NCI-H1930 (cell line): ENCODE measurements around the gene MGST1.

ENCODE experiments used
- DNase-seq, 2 experiments: peaks; one replicate each; lab custom pipeline; 2025; lab: John Stamatoyannopoulos, UW

MGST1 gene, protein sequence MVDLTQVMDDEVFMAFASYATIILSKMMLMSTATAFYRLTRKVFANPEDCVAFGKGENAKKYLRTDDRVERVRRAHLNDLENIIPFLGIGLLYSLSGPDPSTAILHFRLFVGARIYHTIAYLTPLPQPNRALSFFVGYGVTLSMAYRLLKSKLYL

DNA sequence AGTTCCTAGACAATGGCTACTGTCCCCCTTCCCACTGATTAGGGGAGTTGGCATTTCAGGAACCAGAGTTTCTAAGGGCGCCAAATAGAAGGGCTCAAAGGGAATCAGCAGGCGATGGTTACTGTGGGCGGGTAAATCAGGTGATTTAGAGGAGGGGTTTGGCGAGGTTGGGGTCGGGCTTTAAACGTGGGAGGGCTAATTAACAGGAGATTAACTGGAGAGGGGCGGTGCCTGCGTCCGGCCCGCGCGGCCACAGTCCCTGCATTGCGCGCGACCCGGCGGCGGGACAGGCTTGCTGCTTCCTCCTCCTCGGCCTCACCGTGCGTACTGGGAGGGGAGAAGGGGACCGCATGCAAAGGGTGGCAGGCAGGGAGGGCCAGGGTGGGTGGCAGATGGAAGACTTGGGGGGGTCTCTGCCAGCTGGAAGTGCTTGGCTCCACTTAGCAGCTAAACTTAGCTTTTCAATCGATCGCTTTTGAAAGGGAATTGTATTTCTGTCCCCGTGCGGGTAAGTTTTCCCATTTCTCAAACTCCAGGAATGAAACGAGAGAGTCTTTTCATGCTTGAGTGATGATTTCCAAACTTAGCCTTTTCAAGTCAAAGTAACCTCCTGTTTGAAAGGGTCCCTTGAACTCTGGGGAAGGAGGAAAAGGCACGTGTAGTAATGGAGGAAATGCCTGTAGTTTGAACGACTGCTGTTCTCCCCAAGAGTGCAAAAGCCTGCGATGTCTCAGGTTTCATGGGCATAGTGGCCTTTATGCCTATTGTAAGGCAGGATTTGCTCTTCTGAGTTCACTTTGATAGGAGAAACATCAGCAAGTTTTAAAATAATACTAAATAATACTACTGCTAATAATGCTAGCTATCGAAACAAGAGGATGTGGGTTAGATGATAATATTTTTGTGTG is at the start of gene MGST1:
TSS of gene MGST1 (plus strand) at position 255 of the 908 bp plus-strand sequence. CDS start 6,608 bp downstream, outside the sequence.
- no peak for DNase-seq

DNA sequence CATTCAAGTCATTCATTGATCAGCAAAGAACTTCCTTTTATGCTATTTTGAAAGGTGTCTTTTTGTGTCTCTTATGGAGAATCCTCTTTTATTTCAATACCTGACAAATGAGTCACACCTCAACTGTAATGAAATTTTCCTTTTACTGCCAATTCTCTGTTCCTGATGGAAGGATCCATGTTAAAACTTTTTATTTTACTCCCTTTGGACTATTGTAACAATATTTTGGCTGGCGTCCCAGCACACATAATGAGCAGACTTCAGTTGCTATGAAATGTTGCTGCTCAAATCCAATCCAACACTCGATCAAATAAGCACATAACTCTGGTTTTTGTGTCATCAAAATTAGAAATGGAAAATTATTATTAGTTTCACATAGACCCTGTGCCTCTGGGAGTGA is 48.0 kb upstream of the MGST1 start:
- DNase-seq, result no peak

DNA sequence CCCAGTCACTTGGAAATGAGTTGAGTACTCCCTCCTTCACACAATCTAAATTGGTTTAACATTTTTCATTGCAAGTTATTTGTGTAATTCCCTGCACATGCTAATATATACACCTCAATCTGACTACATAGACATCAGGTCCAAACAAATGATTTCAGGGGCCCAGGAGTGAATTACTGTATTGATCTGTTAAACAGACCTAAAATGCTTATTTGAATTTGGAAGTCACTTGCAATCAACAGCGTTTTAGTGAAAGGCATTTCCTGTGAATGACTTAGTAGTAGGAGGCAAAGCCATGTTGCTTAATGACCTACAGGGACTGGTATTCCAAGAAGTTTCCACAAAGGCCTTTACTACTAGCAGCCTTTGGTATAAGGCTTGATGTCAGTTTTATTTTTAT is 47.3 kb upstream of the MGST1 start:
- DNase-seq, result no peak

DNA sequence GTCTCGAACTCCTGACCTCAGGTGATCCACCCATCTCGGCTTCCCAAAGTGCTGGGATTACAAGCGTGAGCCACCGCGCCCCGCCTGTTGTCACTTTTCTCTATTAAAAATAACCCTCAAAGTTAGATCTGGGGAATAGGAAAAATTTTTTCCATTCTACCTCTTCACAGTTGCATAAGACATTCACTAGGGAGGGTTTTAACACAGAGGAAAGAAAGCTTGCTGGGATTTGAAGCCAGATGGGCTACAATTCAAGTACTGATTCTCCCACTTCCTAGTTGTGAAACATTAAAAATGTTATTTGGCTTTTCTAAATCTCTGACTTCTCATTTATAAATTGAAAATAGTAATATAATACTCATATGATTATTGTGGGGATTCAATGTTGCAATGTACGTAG is 46.7 kb upstream of the MGST1 start:
- no peak for DNase-seq

DNA sequence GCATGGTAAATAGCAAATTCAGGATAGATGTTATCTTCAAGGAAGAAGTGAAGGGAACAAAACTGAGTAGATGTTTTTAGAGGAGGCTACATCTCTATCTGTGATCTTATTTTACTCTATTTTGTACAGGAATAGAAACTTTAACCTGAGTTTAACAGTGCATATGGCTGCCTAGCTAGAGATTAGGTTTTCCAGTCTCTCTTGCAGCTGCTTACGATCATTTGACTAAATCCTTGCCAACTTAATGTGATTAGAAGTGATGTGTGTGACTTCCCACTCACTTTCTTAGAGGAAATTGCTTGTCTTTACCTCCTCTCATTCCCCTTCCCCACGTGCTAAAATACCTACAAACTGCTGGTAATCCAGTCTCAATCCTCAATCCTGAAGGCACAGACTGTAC is 43.5 kb upstream of the MGST1 start:
- no peak for DNase-seq

DNA sequence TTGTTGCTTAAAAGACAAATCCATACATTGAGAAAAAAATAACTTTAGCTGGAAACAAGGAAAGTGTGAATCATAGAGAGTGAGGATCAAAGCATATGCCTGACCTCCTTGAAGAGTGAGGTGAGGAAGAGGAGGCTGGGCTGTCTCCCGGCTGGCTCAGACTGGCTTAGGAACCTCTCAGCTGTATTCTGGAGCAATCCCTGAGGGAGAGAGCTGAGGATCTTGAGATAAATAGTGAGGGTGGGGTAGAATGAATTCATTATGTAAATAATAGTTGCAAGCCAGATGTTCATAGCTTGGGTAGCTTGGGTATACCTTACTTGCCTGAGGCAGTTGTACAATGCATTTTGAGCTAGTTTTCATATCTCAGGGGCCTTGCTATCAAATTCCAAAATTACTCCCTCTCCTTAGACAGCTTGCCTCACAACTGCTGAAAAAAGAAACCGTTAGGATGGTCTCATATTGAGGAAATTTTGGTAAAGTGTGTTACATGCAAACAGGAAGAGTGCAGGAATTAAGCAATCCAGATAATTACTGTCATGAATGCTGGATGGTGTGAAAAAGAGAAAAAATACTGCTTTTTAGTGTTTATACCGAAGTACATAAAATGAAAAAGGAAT is 39.5 kb upstream of the MGST1 start:
- no peak for DNase-seq

DNA sequence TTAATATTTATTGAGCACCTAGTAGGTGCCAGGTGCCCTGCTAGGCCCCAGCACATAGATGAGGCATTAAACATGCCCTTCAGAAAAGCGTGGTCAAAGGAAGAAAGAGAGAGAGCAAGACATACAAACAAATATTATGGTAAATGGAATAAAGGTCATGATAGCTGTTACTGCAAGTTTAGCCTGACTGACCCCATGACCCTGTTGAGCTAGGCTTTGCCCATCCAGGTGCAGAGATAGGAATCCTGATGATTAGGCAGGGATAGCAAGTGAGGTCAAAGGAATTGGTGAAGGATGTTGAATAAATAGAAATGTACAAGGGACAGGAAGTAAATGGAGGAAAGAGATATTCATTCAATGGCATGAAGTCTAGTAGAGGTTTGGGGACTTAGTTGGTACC is 36.5 kb upstream of the MGST1 start:
- DNase-seq, result no peak

DNA sequence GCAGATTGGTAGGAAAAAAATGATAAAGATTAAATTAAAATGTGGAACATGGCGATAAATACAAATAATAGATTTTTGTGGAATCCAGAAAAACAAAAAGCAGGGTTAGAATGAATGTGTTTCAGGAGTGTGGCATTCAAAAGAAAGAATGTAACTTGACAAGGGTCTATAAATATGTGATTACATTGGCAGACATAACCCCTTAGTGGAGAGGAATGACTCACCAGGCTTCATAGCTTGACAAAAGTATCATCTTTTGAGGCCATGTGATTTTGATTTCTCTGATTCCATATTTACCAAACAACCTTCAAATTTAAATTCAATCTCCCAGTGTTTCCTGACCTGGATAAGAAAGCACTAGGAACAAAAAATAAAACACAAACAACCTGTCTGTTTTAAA is 24.4 kb upstream of the MGST1 start:
- DNase-seq, result no peak

DNA sequence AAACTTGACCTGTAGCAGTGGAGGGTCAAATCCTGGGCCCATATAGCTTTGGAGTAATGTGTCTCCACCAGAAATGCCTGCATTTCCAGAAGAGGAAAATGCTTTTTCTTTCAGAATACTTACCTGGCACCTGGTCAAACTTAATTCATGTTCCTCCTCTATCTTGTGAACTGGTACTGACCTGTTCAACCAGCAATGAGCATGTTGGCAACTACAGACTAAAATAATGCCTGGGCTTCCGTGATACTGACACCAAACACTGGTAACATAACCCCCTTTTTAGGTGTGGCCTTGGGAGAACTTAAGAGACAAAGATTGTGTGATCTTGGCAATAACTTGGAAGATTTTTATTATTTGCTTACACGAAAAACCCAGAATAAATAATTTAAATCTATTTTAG is 23.8 kb upstream of the MGST1 start:
- no peak for DNase-seq

DNA sequence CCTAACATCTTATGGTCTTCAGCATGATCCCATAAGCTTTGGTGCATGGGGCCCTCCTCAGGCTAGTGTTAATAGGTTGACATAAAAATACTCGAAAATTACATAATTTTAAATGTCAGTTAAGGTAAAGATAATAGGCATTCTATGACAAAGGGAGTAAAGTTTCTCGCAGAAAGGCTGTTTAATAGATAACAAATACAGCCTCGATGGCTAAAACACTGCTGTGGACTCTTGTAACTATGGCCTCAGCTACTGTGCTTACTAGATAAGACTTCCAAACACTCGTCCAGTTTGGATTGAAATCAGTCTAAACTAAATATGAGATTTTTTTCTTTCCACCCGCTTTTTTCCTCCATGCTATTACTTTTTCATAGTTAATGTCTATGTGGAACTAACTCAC is 23.2 kb upstream of the MGST1 start:
- DNase-seq, result no peak

DNA sequence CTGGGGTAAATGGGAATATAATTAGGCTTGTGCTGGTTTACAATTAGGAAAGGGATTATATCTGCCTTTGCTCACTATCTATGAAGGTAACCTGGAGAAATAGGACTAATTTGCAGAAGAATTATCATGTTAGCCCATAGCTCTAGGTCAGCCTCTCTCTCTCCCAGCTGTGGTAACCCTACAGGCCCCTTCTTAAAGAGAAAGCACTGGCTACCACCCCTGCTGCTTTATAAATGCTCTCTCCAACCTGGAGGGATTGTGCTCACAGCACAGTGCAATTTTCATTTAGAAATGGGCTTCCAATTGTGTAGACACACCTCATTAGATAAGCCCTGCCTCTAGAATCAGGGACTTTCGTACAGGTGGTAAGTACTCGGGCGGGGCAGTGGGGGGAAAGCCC is 22.7 kb upstream of the MGST1 start:
- no peak for DNase-seq

DNA sequence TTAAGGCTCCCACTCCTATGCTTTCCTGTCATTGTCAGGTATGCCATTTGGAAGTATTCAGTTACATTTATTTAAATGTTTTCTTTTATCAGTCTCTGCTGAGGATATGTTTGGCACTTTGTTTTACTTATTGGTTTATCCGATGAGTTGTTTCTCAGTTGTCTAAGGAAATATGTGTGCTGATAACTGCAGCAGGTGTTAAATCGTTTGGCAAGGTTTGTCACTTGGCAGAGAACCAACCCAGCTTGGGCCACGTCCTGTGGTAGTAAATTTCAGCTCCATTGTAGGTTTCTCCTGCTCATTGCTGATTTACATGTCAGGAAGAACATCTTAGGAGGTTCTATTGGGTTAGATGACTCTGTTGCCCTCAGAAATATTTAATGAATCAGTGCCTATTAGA is 22.0 kb upstream of the MGST1 start:
- no peak for DNase-seq

DNA sequence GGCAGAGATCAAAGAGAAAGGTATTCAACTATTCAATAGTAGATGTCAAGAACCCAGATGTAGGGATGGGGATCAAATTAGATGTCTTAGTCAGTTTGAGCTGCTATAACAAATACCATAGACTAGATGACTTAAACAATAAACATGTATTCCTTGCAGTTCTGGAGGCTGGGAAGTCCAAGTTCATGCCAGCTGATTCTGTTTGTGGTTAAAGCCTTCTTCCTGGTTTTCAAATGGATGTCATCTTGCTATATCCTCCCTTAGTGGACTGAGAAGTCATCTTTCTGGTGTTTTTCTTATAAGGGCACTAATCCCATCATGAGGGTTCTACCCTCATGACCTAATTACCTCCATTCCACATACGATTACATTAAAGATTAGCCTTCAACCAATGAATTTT is 19.5 kb upstream of the MGST1 start:
- DNase-seq, result no peak

DNA sequence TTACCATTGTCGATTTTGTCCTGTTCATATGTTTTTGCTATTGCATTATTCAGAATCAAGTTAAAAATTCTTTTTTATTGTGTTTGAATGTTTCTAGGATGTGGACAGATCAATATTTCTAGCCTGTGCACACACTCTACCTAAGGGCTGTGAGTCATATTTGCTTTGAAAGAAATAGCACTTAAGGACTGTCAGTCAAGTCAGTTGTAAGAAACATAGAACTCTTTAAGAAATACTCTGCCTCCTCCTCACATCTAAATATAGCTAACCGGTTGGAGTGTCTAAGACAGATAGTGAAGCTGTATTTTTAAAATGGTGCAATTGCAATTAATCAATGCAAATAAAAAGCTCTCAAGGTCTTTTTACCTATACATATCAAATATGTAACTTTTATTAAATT is 17.9 kb upstream of the MGST1 start:
- no peak for DNase-seq

DNA sequence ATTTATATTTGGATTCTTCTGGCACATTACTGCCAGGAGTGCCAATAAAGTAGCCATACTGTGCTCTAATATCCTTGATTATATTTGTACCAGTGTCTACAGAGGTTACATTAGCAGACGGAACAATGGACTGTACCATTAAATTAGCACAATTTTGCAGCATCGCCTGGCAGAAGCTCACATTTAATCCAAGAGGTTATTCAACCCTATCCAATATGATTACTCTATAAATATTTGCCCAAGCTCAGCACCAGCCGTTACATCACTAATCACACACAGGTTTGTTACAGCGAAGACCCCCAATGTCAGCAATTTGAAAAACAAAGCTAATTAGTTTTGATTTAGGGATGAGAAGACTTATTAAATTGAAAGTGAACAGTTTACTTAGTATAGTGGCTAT is 16.9 kb upstream of the MGST1 start:
- peak; percentile 91 to 94 for DNase-seq

DNA sequence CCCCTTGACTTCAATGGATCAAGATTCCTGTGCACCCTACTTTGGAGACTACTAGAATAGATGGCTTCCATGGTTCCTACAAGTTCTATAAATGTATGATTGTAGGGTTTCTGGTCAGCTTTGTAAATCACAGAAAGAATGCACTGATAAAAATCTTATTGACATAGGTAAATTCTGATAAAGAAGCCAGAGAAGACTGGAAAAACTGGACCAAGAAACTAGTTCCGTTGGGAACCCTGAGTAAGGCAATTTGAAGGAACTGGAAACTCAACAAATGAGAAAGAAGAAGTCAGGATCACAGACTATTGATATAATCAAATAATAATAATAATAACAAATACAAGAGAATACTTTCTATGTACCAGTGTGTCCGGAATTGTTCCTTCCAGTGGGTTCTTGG is 15.4 kb upstream of the MGST1 start:
- DNase-seq, result no peak

DNA sequence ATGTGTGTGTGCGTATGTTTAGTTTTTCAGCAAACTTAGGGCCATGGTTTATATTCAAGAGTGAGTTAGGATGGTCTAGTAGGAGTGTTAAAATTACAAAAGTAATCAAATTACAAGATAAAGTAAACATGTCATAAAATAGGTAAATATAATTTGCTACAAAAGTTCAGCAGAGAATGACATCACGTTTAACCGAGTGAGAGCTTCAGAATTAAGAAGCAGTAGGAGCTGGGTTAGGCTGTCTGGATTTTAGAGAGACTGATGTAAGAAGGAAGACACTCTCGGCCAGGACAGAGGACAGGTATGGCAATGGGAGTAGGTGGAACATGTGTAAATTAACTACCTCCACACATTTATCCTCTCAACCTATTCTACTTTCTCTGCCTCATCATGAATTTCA is 11.6 kb upstream of the MGST1 start:
- no peak for DNase-seq

DNA sequence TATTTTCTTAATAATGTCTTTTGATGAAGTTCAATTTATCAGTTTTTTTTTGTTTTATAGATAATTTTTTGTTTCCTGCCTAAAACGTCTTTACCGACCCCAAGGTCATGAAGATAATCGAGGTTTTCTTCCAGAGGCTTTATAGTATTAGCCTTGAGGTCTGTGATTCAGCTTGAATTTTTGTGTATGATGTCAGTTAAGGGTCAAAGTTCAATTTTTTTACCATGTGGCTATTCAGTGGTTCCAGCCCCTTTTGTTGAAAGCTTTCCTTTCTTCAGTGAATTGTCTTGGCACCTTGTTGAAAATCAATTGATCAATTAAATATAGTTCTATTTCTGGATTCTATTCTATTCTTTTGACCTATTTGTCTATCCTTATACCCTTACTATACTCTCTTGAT is 3.2 kb upstream of the MGST1 start:
- no peak for DNase-seq

DNA sequence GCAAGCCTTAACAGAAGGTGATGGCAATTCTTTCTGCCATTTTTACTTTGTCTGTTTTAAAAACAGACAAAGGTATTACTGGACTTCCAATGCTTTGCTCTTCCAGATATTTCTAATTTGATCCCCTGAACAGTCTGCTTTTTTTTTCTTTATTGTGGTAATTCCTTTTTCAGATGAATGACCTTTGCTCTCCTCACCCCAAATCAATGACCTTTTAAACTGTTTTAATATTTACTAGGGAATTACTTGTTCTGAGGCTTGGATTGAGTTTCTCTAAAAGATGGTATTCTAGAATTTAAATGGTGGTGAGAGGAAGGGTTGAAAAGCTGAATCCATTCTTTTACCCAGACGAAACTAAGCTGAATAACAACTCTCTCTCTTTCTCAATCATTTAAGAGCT is 2.3 kb upstream of the MGST1 start:
- no peak for DNase-seq

DNA sequence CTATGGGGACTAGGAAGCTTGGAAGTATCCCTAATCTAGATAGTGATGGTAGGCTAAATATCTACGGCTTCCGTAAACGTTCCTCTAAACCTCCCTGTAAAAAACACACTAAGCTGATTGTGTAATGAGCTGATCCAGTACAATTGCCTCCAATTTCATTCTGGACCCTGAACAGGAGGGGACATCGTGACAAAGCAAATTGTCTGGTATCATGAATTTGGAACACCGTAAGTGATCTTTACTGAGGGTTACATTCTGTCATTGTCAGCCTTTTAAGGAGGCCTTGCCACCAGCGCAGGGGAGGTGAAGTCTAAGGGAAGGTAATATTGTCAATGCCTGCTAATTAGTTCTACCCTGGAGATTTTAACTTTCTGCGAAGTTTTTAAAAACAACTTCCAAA is 487 bp upstream of the MGST1 start:
- no peak for DNase-seq

DNA sequence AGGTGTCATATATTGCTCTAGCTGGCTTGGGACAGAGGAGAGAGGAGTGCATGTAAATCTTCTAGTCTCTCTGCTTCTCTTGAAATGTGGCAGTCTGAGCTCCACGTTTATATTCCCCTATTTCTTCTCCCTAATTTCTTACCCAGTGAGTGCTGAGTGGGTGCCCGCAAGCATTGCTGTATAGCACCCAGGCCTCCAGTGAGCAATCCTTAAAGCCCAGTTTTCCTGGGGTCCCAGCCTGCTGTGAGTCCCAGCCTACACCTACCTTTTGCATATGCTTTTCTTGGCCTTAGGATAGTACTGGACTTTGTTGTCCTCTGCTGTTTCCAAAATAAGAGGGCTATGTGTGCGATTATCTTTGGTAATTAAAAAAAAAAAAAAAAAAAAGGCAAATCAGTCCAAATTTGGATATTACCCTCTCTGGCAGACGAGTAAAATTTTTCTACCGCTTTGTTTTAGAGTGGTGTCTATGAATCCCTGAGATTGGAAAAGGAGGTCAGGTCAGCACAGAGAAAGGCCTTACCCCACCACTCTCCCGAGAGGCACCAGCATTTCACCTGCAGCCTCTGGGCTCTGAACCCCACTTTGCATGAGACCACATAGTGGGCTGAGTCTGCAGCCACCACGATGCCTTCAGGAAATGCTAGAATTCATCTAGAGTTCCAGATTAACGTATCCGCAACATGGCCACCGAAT is 1.1 kb downstream of the MGST1 start:
- no peak for DNase-seq

DNA sequence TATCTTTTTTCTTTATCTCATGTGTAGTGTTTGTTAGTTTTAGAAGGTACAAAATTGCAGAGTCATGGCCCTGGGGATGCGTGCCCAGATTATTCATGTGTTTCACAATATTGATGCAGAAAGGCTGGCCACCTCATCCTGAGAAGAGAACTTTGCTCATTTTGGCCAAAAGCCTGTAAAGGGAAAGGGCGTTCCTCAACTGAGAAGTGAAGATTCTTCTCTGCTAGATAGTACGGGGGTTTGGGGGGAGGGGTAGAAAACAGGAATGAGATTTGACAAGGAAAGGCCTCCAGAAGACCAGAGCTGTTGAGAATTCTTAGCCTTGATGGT is 1.7 kb downstream of the MGST1 start:
- DNase-seq, result no peak

DNA sequence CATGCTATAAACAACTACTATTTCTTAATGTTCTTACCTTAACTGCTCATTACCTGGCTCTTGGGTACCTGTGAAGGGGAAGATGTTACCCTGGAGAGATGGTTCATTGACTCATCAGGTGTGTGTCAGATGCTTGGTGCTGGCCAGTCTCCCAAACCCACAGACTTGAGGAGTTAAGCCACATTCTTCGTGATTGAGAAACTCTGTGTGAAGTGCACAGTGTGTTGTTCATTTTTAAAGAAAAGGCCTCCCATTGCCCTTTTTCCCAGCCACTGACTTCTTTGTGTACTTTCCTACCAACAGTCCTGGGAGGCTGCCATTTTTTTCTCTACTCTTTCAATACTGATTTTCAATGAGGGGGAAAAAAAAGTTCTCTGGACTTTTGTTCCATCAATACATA is 3.2 kb downstream of the MGST1 start:
- DNase-seq, result no peak
